Measurements from ENCODE around the gene RPL37A. TPM values are rescaled to one million over a fixed set of nuclear protein-coding genes. Genes with fewer than 3 reads are reported as not detected.

The RPL37A gene
- total RNA-seq, 4 donors from 2014 or later: 1,065 to 1,506 (median 1,390) TPM

DNA sequence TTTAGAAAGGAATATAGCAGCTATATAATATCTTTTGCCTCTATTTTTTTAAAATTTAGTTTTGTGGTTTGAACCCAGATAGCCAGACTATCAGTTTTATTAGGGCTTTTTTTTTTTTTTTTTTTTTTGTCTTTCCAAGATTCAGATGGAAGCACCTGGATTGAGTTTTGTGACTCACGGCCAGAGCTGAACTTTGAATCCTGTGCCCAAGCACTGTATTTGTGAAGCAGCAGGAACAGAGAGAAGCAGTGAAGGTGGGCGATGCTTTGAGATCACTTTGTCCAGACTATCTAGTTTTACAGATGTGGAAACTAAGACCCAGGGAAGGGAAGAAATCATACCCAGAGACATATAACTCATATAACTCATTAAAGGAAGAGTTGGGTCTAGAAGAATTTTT is 33.9 kb downstream of the RPL37A start:
- intact Hi-C loops (cut with DNase I; ENCODE audit: low total_unique reads): no loop called here
- Histone ChIP-seq H3K9me3 (no peaks in the 10 kb centered on the region), H3K4me1 (peaks cover 8 to 21% of the 10 kb centered on the region in 2 donors)

GRCh38 chr2:216533609-216534008 is 35.0 kb downstream of the RPL37A start:
- DNase-seq (no peak), ATAC-seq (no peak)
- H3K9me3 ChIP-seq: no peaks in the 10 kb centered on the region
- H3K36me3 ChIP-seq: no peaks in the 10 kb centered on the region
- H3K4me1 ChIP-seq: peaks cover 8 to 21% of the 10 kb centered on the region in 2 donors
- in situ Hi-C loops (cut with MboI; ENCODE audit: low sequenced_read_pairs in 4 of 4) (loop anchor here in 1 of 4 donors (25.0 kb wide), 1 partner anchor 1179 kb away; no protein-coding TSS in a partner anchor), intact Hi-C loops (cut with DNase I; ENCODE audit: low total_unique reads) (no loop called here)
- no peaks in the 10 kb centered on the region for H3K27me3 ChIP-seq
- H3K27ac ChIP-seq: peak overlapping the region in 1 of 4 donors; percentile 69
- no peak for TF ChIP-seq POLR2A (IDR thresholded peaks at IDR 0.05)
- H3K4me3 ChIP-seq: no peak overlapping the region

More for the DNA sequence above, 33.9 kb downstream of the RPL37A start:
- no peak overlapping the region for H3K4me3 ChIP-seq
- no peaks in the 10 kb centered on the region for H3K27me3 ChIP-seq
- no peak for ATAC-seq
- in situ Hi-C loops (cut with MboI; ENCODE audit: low sequenced_read_pairs in 4 of 4): loop anchor here in 1 of 4 donors (25.0 kb wide), 1 partner anchor 1180 kb away; no protein-coding TSS in a partner anchor
- TF ChIP-seq POLR2A (IDR thresholded peaks at IDR 0.05) (no peak), CTCF (IDR thresholded peaks at IDR 0.05 in 4 of 5, conservative IDR thresholded peaks at IDR 0.05 in 1 of 5) (no peak)
- H3K27ac ChIP-seq: no peak overlapping the region
- H3K36me3 ChIP-seq: no peaks in the 10 kb centered on the region
- no peak for DNase-seq

- Histone ChIP-seq H3K4me3 (no peak overlapping the region), H3K4me1 (peaks cover 8 to 21% of the 10 kb centered on the region in 2 donors), H3K36me3 (no peaks in the 10 kb centered on the region), H3K27me3 (no peaks in the 10 kb centered on the region), H3K27ac (peak overlapping the region; percentile 53 to 70 (median 65)), H3K9me3 (no peaks in the 10 kb centered on the region)
- in situ Hi-C loops (cut with MboI; ENCODE audit: low sequenced_read_pairs in 4 of 4) (loop anchor here in 1 of 4 donors (25.0 kb wide), 1 partner anchor 1177 kb away; no protein-coding TSS in a partner anchor), intact Hi-C loops (cut with DNase I; ENCODE audit: low total_unique reads) (no loop called here)
- ATAC-seq: no peak
- TF ChIP-seq POLR2A (IDR thresholded peaks at IDR 0.05) (no peak), CTCF (IDR thresholded peaks at IDR 0.05 in 4 of 5, conservative IDR thresholded peaks at IDR 0.05 in 1 of 5) (no peak)
- no peak for DNase-seq
These were observed 36.2 kb downstream of the RPL37A start for GRCh38 chr2:216534809-216535208.

DNA sequence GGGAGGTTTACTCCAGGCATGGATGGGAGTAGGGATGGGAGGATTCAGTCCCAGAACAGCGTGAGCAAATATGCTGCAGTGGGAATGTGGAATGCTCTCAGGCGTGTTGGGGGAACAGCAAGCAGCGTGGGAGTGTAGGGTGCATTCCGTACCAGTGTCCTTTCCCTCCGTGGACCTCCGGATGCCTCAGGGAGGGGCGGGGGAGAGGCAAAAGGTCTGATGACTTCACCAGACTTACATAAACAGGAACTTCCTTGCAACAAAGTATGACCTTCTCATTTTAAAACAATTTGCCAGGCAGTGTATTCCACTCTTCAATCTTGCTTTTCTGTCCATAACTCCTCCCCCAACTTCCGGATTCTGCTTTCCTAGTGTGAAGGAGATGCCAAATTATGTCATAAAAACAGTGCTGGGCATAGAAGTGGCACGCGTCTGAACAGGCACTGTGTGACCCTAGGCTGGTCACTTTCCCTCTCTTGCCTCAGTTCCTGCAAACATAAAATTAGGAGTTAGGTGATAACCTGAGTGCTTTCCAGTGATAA is 36.9 kb downstream of the RPL37A start:
- intact Hi-C loops (cut with DNase I; ENCODE audit: low total_unique reads) (no loop called here), in situ Hi-C loops (cut with MboI; ENCODE audit: low sequenced_read_pairs in 4 of 4) (loop anchor here in 1 of 4 donors (25.0 kb wide), 1 partner anchor 1177 kb away; no protein-coding TSS in a partner anchor)
- no peaks in the 10 kb centered on the region for H3K36me3 ChIP-seq
- peak overlapping the region; percentile 53 to 70 (median 65) for H3K27ac ChIP-seq
- TF ChIP-seq CTCF (IDR thresholded peaks at IDR 0.05 in 4 of 5, conservative IDR thresholded peaks at IDR 0.05 in 1 of 5) (no peak), POLR2A (IDR thresholded peaks at IDR 0.05) (no peak)
- ATAC-seq: peak; percentile 51 to 78
- H3K4me1 ChIP-seq: peaks cover 8 to 21% of the 10 kb centered on the region in 2 donors
- H3K9me3 ChIP-seq: no peaks in the 10 kb centered on the region
- no peaks in the 10 kb centered on the region for H3K27me3 ChIP-seq
- peak; percentile 24 to 39 for DNase-seq
- no peak overlapping the region for H3K4me3 ChIP-seq

DNA sequence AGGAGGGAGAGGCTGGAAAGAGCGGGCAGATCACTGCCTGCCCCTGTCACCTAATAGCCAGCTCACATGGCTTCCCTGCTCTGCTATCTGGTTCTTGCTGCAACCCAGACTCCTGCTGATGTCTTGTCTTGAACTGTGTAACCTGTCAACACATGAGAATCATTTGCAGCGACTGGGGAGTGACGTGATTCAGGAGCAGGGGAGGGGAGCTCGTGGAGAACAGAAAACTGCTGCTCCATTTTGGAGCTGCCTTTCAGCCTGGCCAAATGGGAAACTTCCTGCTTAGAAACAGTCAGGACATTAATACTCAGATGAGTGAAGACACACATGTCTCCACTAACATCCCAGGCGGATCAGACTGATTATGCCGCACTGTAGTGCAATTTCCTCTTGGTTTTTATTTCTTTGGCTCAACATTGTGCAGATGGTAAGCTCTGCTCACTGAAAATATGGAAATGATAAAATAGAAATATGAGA is 38.1 kb downstream of the RPL37A start:
- intact Hi-C loops (cut with DNase I; ENCODE audit: low total_unique reads) (no loop called here), in situ Hi-C loops (cut with MboI; ENCODE audit: low sequenced_read_pairs in 4 of 4) (loop anchor here in 1 of 4 donors (25.0 kb wide), 1 partner anchor 1176 kb away; no protein-coding TSS in a partner anchor)
- Histone ChIP-seq H3K36me3 (no peaks in the 10 kb centered on the region), H3K27me3 (no peaks in the 10 kb centered on the region), H3K27ac (peak overlapping the region in 3 of 4 donors; percentile 61 to 70 (median 69)), H3K9me3 (no peaks in the 10 kb centered on the region), H3K4me1 (peaks cover 8 to 21% of the 10 kb centered on the region in 2 donors), H3K4me3 (no peak overlapping the region)
- DNase-seq: no peak
- TF ChIP-seq CTCF (IDR thresholded peaks at IDR 0.05 in 4 of 5, conservative IDR thresholded peaks at IDR 0.05 in 1 of 5): no peak
- TF ChIP-seq POLR2A (IDR thresholded peaks at IDR 0.05): no peak
- peak in 1 of 2 donors; percentile 51 for ATAC-seq
